HepG2 (cell line): ENCODE results near the gene AP2A2.

Source experiments
- EP300 ChIP-seq, 3 experiments: sonication (generic) in 1 of 3; formaldehyde crosslinking in 1 of 3; IDR thresholded peaks; 2 replicates each; pipeline versions ENCODE4 v1.5.1 to v1.6.1; 2011 to 2020; ENCODE audit warnings: low read depth in 2 of 3, low read length in 2 of 3, borderline replicate concordance in 1 of 3, improper control_type of control experiment in 1 of 3, mild to moderate bottlenecking in 1 of 3, missing genetic modification reagents in 1 of 3, moderate library complexity in 1 of 3
- GATA4 ChIP-seq: sonication (generic); IDR thresholded peaks from 2 replicates; pipeline ENCODE4 v1.6.1; 2016; ENCODE audit warnings: antibody characterized with exemption, low read depth, borderline replicate concordance
- HCFC1 ChIP-seq: fragments of 150-350 bp; IDR thresholded peaks from 2 replicates; pipeline ENCODE4 v1.6.1; 2014; ENCODE audit warnings: low read depth, low read length
- HDAC1 ChIP-seq: sonication (generic); formaldehyde crosslinking; IDR thresholded peaks from 2 replicates; pipeline ENCODE4 v1.5.1; 2020; ENCODE audit warnings: mild to moderate bottlenecking, missing genetic modification reagents
- HIVEP1 ChIP-seq: sonication (generic); formaldehyde crosslinking; IDR thresholded peaks from 2 replicates; pipeline ENCODE4 v1.4.0; 2020; ENCODE audit warnings: mild to moderate bottlenecking, missing genetic modification reagents
- HMG20A ChIP-seq: IDR thresholded peaks from 2 replicates; pipeline ENCODE4 v1.6.1; 2016; ENCODE audit warnings: borderline replicate concordance
- JUND ChIP-seq: sonication (generic); formaldehyde crosslinking; IDR thresholded peaks from 2 replicates; pipeline ENCODE4 v1.8.0; 2022; ENCODE audit warnings: mild to moderate bottlenecking, missing genetic modification reagents
- POLR2AphosphoS2 ChIP-seq: IDR thresholded peaks from 2 replicates; pipeline ENCODE4 v1.6.1; 2011; ENCODE audit warnings: low read depth, low read length, improper control_type of control experiment
- RXRB ChIP-seq: IDR thresholded peaks from 2 replicates; pipeline ENCODE4 v1.6.1; 2016; ENCODE audit warnings: borderline replicate concordance, missing genetic modification reagents, missing compliant biosample characterization
- ZNF33A ChIP-seq: sonication (generic); formaldehyde crosslinking; IDR thresholded peaks from 2 replicates; pipeline ENCODE4 v1.5.1; 2020; ENCODE audit warnings: missing genetic modification reagents, mild to moderate bottlenecking, moderate library complexity, borderline replicate concordance
- ZNF580 ChIP-seq: IDR thresholded peaks from 2 replicates; pipeline ENCODE4 v1.6.1; 2016; ENCODE audit warnings: low read depth, borderline replicate concordance
- ZNF850 ChIP-seq: sonication (generic); formaldehyde crosslinking; conservative IDR thresholded peaks from 2 replicates; pipeline ENCODE4 v1.9.0; 2021; ENCODE audit warnings: mild to moderate bottlenecking, missing genetic modification reagents
- ZSCAN21 ChIP-seq: sonication (generic); formaldehyde crosslinking; IDR thresholded peaks from 2 replicates; pipeline ENCODE4 v1.8.0; 2022; ENCODE audit warnings: mild to moderate bottlenecking, missing genetic modification reagents, moderate library complexity, borderline replicate concordance

GRCh38 chr11:1006762-1007161 lies 81.1 kb downstream of the AP2A2 start:
- TF ChIP-seq HMG20A = no peak
- TF ChIP-seq RXRB (CRISPR knock-in tag) = no peak
- TF ChIP-seq EP300 (IDR thresholded peaks at IDR 0.05; ENCODE audit: low read depth in 2 of 2, low read length in 2 of 2) = no peak
- no peak for TF ChIP-seq EP300 (CRISPR knock-in tag; IDR thresholded peaks at IDR 0.05; ENCODE audit: borderline replicate concordance)
- TF ChIP-seq GATA4 = no peak
- no peak for TF ChIP-seq ZNF33A
- no peak for TF ChIP-seq POLR2AphosphoS2
- TF ChIP-seq ZSCAN21 (CRISPR knock-in tag) = no peak
- TF ChIP-seq JUND (CRISPR knock-in tag) = no peak
- TF ChIP-seq ZNF850 (CRISPR knock-in tag) = no peak
- TF ChIP-seq HIVEP1 (CRISPR knock-in tag) = no peak
- TF ChIP-seq ZNF580 (CRISPR knock-in tag) = no peak
- TF ChIP-seq HDAC1 (CRISPR knock-in tag) = no peak
- TF ChIP-seq HCFC1 = no peak
